GM12878 (cell line): ENCODE data around the gene NRIP3. TPM values are rescaled to one million over a fixed set of nuclear protein-coding genes. Genes with fewer than 3 reads are reported as not detected.

Experiments used
- ATAC-seq: fragments of 200-7000 bp; cut with Tn5 transposase; 3 replicates; pipeline ENCODE4 v1.9.1; 2020; ENCODE audit warnings: mild to moderate bottlenecking, moderate library complexity
- BruUV-seq: library from RNA; stranded (reverse); fragments of 400-500 nt; replicated peaks from 2 replicates; lab custom pipeline; 2021; lab: Mats Ljungman, UMichigan
- CTCF ChIA-PET: fragments of 300-600 bp; sonication (Branson Sonifier 250); formaldehyde crosslinking; extraction: SDS; loops from one replicate; lab custom pipeline; 2021; ENCODE audit warnings: inconsistent platforms; lab: Yijun Ruan, JAX
- POLR2A ChIA-PET: fragments of 350-600 bp; formaldehyde crosslinking; extraction: SDS; loops from one replicate; lab custom pipeline; 2021; ENCODE audit warnings: inconsistent platforms; lab: Charles Lee
- RAD21 ChIA-PET: fragments of 300-600 bp; sonication (Branson Sonifier 250); formaldehyde crosslinking; loops from one replicate; lab custom pipeline; 2023; ENCODE audit warnings: antibody characterized with exemption; ENCODE audit not compliant: unreplicated experiment; lab: Charles Lee
- SMC1A ChIA-PET: fragments of 300-600 bp; sonication (Branson Sonifier 250); formaldehyde crosslinking; loops from one replicate; lab custom pipeline; 2023; ENCODE audit not compliant: unreplicated experiment, uncharacterized antibody; lab: Charles Lee
- DNase-seq: peaks from one replicate; pipeline ENCODE4 v3.0.0-alpha.2; 2011; ENCODE audit warnings: low read depth, low spot score
- FAIRE-seq: peaks from 3 replicates; lab custom pipeline; 2011; peaks lifted over from hg19 to GRCh38; lab: Jason Lieb, UNC
- H2AFZ ChIP-seq: 2 replicates; pipeline ENCODE4 v1.6.0; 2011; ENCODE audit warnings: low read depth, low read length, control low read depth; ENCODE audit not compliant: control insufficient read depth
- H3K27ac ChIP-seq: 2 replicates; pipeline ENCODE4 v1.5.1; 2011; ENCODE audit warnings: control low read depth; ENCODE audit not compliant: control insufficient read depth, insufficient read depth
- H3K27me3 ChIP-seq, 2 experiments: replicated peaks in 1 of 2; 2 replicates each; pipeline versions ENCODE4 v1.6.0 to v1.6.1; 2011; ENCODE audit warnings: low read length in 1 of 2; ENCODE audit not compliant: control insufficient read depth in 2 of 2, insufficient read depth in 2 of 2
- H3K36me3 ChIP-seq, 2 experiments: 2 replicates each; pipeline ENCODE4 v1.5.1; 2011; ENCODE audit warnings: low read length in 1 of 2; ENCODE audit not compliant: control insufficient read depth in 2 of 2, insufficient read depth in 2 of 2
- H3K4me1 ChIP-seq: 2 replicates; pipeline ENCODE4 v1.6.1; 2011; ENCODE audit warnings: mild to moderate bottlenecking, low read length, moderate library complexity, mixed read lengths; ENCODE audit not compliant: control insufficient read depth, insufficient read depth
- H3K4me2 ChIP-seq: 2 replicates; pipeline ENCODE4 v1.6.0; 2011; ENCODE audit warnings: control low read depth; ENCODE audit not compliant: control insufficient read depth, insufficient read depth
- H3K4me3 ChIP-seq: fragments of 200-600 bp; sonication (generic); 2 replicates; pipeline ENCODE4 v1.5.1; 2016
- H3K79me2 ChIP-seq: 2 replicates; pipeline ENCODE4 v1.6.0; 2011; ENCODE audit warnings: low read length; ENCODE audit not compliant: control insufficient read depth, insufficient read depth
- H3K9ac ChIP-seq: 2 replicates; pipeline ENCODE4 v1.8.0; 2011; ENCODE audit warnings: low read length, control low read depth, mixed read lengths; ENCODE audit not compliant: control insufficient read depth, insufficient read depth
- H3K9me3 ChIP-seq: replicated peaks from 3 replicates; pipeline ENCODE4 v1.5.1; 2011; ENCODE audit warnings: mild to moderate bottlenecking, low read length; ENCODE audit not compliant: control insufficient read depth, insufficient read depth
- H4K20me1 ChIP-seq: 2 replicates; pipeline ENCODE4 v1.6.0; 2011; ENCODE audit not compliant: control insufficient read depth, insufficient read depth
- FOS ChIP-seq: IDR thresholded peaks from 3 replicates; pipeline ENCODE4 v1.6.1; 2011; ENCODE audit warnings: borderline replicate concordance; ENCODE audit not compliant: insufficient read length; ENCODE audit errors: extremely low read depth
- RELB ChIP-seq: fragments of 450-650 bp; IDR thresholded peaks from 2 replicates; pipeline ENCODE4 v1.6.1; 2017; ENCODE audit warnings: low read depth, mild to moderate bottlenecking, moderate library complexity
- TBL1XR1 ChIP-seq: IDR thresholded peaks from 2 replicates; pipeline ENCODE4 v1.6.1; 2012; ENCODE audit warnings: low read depth, low read length, improper control_type of control experiment
- ZNF622 ChIP-seq: fragments of 450-650 bp; IDR thresholded peaks from 2 replicates; pipeline ENCODE4 v1.6.1; 2017; ENCODE audit warnings: mild to moderate bottlenecking, inconsistent platforms
- WGBS: methylation state at CpG from one replicate; pipeline ENCODE4 v1.1.6; 2016; ENCODE audit warnings: low lambda C conversion rate; ENCODE audit not compliant: insufficient replicate concordance, insufficient coverage; ENCODE audit errors: missing lambda C conversion rate; 5-methylcytosine and 5-hydroxymethylcytosine counted together
- in situ Hi-C: fragments of 300-500 bp; cut with MboI; formaldehyde crosslinking; loops from 9 replicates; pipeline ENCODE4 v1.14.3; 2018; ENCODE audit warnings: mixed read lengths
- intact Hi-C: fragments of 100-400 bp; cut with micrococcal nuclease; formaldehyde crosslinking; loops from one replicate; pipeline ENCODE4 v1.14.2; 2022; ENCODE audit not compliant: unreplicated experiment
- polyA plus RNA-seq, 11 experiments: library from polyadenylated mRNA; depleted of rRNA in 4 of 11; unstranded in 6 of 11; stranded (reverse) in 5 of 11; fragments of >200 nt; fragmentation: Nextera tagmentation in 4 of 11; fragmentation: Illumina TruSeq in 1 of 11; extraction: Ambion mirVana in 4 of 11; extraction: Trizol in 1 of 11; gene quantifications; 1 replicate in 1 of 11; 2 replicates in 10 of 11; pipeline versions ENCODE4 v1.2.1 to v1.2.3, GENCODE V29; 2011 to 2016; ENCODE audit warnings: inconsistent platforms in 2 of 11, missing spikeins in 2 of 11, low read depth in 1 of 11
- total RNA-seq, 4 experiments: library from RNA; depleted of rRNA in 3 of 4; stranded (reverse); fragments of >200 nt in 3 of 4; fragmentation: Illumina TruSeq in 1 of 4; extraction: Trizol in 1 of 4; gene quantifications; 2 replicates each; pipeline versions ENCODE4 v1.2.1 to v1.2.3, GENCODE V29; 2013 to 2021

Gene NRIP3
- total and polyA plus RNA-seq, 10 of the 15 experiments (the other 5 are each of a cell fraction or from before 2014, with no cell fraction given): under 0.01 to 0.25 (median 0.09) TPM; not detected in 7

- no peaks in the 10 kb centered on the region for H4K20me1 ChIP-seq
- no peak for FAIRE-seq
- ChIA-PET POLR2A (no interaction called here), RAD21 (interaction anchor here (1.1 to 2.6 kb wide), 8 partner anchors 14 to 536 kb away, joined by 3 to 9 read pairs (median 6); partner anchors contain the start of genes STK33 and ZNF143), SMC1A (interaction anchor here (0.7 to 1.5 kb wide), 5 partner anchors 21 to 544 kb away, joined by 3 to 4 read pairs (median 4); no protein-coding TSS in a partner anchor), CTCF (interaction anchor here (0.9 to 2.6 kb wide), 6 partner anchors 24 to 396 kb away, joined by 3 to 26 read pairs (median 6); no protein-coding TSS in a partner anchor)
- H3K27ac ChIP-seq: peak overlapping the region; percentile 92; the same call in 1 of the 2 replicates
- no peaks in the 10 kb centered on the region for H3K27me3 ChIP-seq
- WGBS: 0% methylated on average over 2 of the region's 2 CpGs
- H2AFZ ChIP-seq: no peak overlapping the region
- intact Hi-C loops (loop anchor here (5.0 kb wide), 3 partner anchors 99 to 396 kb away; a partner anchor contains a TSS), in situ Hi-C loops (no loop called here)
- H3K4me2 ChIP-seq: peak overlapping the region; percentile 91
- H3K9me3 ChIP-seq: no peaks in the 10 kb centered on the region
- no peaks in the 10 kb centered on the region for H3K36me3 ChIP-seq
- TSS peak; percentile 63 for BruUV-seq
- no peak for ATAC-seq
- DNase-seq: no peak
- peak overlapping the region; percentile 83 for H3K4me3 ChIP-seq
- peaks cover 34% of the 10 kb centered on the region for H3K79me2 ChIP-seq
- TF ChIP-seq RELB (no peak), FOS (no peak), TBL1XR1 (no peak), ZNF622 (no peak)
- H3K9ac ChIP-seq: peak overlapping the region; percentile 94
- peaks cover 10% of the 10 kb centered on the region for H3K4me1 ChIP-seq
These were observed 41.0 kb downstream of the NRIP3 start for GRCh38 chr11:8962841-8963240.
